Colonic mucosa (tissue), 4 donors: ENCODE measurements around the gene SLC1A3. TPM values are rescaled to one million over a fixed set of nuclear protein-coding genes. Genes with fewer than 3 reads are reported as not detected.

Experiments
- DNase-seq: peaks from one replicate; pipeline ENCODE4 v3.0.0-alpha.2; 2020
- H3K27ac ChIP-seq: fragments of 200-600 bp; one replicate; pipeline ENCODE4 v1.8.0; 2021
- H3K27me3 ChIP-seq: fragments of 200-600 bp; one replicate; pipeline ENCODE4 v1.8.0; 2021
- H3K36me3 ChIP-seq: fragments of 200-600 bp; one replicate; pipeline ENCODE4 v1.8.0; 2021
- H3K4me1 ChIP-seq: fragments of 200-600 bp; one replicate; pipeline ENCODE4 v1.8.0; 2021; ENCODE audit warnings: mild to moderate bottlenecking
- H3K4me3 ChIP-seq: fragments of 200-600 bp; one replicate; pipeline ENCODE4 v1.8.0; 2021
- H3K9ac ChIP-seq, 2 donors: one replicate each; pipeline ENCODE4 v1.7.0; 2013; ENCODE audit warnings: control low read depth in 2 of 2, low read depth in 2 of 2, low read length in 2 of 2
- H3K9me3 ChIP-seq: fragments of 200-600 bp; one replicate; pipeline ENCODE4 v1.8.0; 2021
- intact Hi-C: fragments of 100-400 bp; cut with DNase I; formaldehyde crosslinking; loops from one replicate; pipeline ENCODE4 v1.14.1; 2022
- total RNA-seq, 2 donors: library from RNA; stranded (reverse); fragmentation: NEBNext Ultra II Directional in 1 of 2; extraction: Animal tissue kit (Norgen Biotek cat#: 25700) in 1 of 2; gene quantifications; one replicate each; pipeline ENCODE4 v1.2.1, GENCODE V29; 2021
- TF ChIP-seq, protein P1 (sequence below): fragments of 200-600 bp; IDR thresholded peaks from one replicate; pipeline ENCODE4 v1.8.0; 2022; ENCODE audit warnings: antibody characterized with exemption, mild to moderate bottlenecking
- donor health status: healthy.
- donor health status: DM: no; HTN: no; CAD: no.
- donor health status: DM: no; HTN: no; CAD: no.

The SLC1A3 gene
- total RNA-seq, 2 donors from 2014 or later: 0.50 to 1.9 TPM

DNA sequence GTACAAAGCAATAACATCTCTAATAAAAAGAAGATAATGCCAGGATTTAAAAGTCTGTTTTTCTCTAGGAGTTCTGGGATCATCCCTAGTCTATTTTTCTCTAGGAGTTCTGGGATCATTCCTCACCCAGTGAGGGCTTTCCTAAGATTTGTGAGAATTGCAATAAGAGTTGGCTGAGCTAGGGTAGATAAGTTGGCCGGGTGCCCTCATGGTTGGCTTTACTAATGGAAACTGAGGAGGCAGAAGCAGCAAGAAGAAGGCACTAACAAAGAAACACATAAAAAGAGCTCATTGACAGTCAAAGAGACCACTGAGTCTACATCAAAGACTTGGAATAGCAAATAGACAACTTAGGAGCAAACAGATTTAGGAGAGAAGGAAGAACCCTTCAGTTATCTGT, 4.2 kb downstream of the SLC1A3 start:
- Histone ChIP-seq H3K9ac (no peak overlapping the region), H3K4me1 (no peaks in the 10 kb centered on the region), H3K9me3 (no peaks in the 10 kb centered on the region), H3K4me3 (no peak overlapping the region), H3K36me3 (no peaks in the 10 kb centered on the region), H3K27me3 (no peaks in the 10 kb centered on the region), H3K27ac (no peak overlapping the region)
- TF ChIP-seq, protein P1, sequence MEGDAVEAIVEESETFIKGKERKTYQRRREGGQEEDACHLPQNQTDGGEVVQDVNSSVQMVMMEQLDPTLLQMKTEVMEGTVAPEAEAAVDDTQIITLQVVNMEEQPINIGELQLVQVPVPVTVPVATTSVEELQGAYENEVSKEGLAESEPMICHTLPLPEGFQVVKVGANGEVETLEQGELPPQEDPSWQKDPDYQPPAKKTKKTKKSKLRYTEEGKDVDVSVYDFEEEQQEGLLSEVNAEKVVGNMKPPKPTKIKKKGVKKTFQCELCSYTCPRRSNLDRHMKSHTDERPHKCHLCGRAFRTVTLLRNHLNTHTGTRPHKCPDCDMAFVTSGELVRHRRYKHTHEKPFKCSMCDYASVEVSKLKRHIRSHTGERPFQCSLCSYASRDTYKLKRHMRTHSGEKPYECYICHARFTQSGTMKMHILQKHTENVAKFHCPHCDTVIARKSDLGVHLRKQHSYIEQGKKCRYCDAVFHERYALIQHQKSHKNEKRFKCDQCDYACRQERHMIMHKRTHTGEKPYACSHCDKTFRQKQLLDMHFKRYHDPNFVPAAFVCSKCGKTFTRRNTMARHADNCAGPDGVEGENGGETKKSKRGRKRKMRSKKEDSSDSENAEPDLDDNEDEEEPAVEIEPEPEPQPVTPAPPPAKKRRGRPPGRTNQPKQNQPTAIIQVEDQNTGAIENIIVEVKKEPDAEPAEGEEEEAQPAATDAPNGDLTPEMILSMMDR: no peak
- no peak for DNase-seq
- intact Hi-C loops: no loop called here

DNA sequence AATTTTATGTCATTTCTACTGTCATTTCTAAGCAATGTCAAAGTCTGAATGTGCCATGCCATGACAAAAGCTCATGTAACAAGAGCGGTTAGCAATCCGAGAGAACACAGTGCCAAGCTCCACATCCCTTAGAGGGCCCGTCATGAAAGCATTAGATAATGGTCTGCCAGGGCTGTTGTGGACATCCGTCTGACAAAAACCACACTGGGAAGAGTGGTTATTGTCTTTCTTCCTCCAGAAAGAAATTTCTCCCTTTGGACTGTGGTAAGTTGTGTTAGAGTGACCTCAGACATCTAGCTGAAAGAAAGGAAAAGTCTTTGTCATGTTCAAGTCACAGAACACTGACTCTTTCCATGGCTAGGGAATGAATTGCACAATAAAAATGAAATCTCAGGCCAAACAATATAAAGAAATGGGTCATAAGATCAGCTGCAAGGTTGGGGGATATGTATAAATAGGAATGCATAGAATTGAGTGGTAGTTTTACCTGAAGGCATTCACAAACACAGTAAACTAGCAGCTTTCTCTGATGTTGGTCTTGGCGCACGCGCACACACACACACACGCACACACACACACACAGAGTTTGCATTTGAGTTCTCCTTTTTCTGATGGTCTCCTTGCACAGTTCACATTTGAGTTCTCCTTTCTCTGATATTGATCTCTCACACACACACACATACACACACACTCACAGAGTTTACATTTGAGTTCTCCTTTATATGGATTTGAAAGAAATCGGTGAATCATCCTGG, 5.3 kb downstream of the SLC1A3 start:
- no peaks in the 10 kb centered on the region for H3K36me3 ChIP-seq
- H3K9me3 ChIP-seq: no peaks in the 10 kb centered on the region
- H3K9ac ChIP-seq: no peak overlapping the region
- no peaks in the 10 kb centered on the region for H3K27me3 ChIP-seq
- TF ChIP-seq, protein P1: no peak
- intact Hi-C loops: no loop called here
- H3K4me3 ChIP-seq: no peak overlapping the region
- no peak overlapping the region for H3K27ac ChIP-seq
- no peak for DNase-seq
- H3K4me1 ChIP-seq: no peaks in the 10 kb centered on the region

DNA sequence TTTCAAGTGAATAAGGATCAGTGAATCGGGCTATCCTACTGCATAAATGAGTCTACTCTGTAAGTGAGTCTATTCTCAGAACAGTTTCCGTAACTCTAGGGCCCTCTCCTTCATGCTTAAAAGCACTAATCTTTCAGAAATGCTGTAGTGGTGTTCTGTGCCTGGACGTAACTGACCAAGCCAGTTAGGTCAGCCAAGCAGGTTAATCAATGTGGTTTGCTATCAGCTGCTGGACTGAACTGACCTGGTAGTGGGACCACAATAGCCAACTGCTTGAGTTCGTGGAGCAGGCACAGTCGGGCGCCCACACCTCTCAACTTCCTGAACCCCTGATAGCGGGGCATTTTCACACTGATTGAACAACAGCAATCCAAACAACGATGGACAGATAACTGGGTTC, 6.8 kb downstream of the SLC1A3 start:
- Histone ChIP-seq H3K9ac (no peak overlapping the region), H3K4me1 (no peaks in the 10 kb centered on the region), H3K9me3 (no peaks in the 10 kb centered on the region), H3K4me3 (no peak overlapping the region), H3K36me3 (no peaks in the 10 kb centered on the region), H3K27me3 (no peaks in the 10 kb centered on the region), H3K27ac (no peak overlapping the region)
- intact Hi-C loops: no loop called here
- TF ChIP-seq, protein P1: no peak
- no peak for DNase-seq

DNA sequence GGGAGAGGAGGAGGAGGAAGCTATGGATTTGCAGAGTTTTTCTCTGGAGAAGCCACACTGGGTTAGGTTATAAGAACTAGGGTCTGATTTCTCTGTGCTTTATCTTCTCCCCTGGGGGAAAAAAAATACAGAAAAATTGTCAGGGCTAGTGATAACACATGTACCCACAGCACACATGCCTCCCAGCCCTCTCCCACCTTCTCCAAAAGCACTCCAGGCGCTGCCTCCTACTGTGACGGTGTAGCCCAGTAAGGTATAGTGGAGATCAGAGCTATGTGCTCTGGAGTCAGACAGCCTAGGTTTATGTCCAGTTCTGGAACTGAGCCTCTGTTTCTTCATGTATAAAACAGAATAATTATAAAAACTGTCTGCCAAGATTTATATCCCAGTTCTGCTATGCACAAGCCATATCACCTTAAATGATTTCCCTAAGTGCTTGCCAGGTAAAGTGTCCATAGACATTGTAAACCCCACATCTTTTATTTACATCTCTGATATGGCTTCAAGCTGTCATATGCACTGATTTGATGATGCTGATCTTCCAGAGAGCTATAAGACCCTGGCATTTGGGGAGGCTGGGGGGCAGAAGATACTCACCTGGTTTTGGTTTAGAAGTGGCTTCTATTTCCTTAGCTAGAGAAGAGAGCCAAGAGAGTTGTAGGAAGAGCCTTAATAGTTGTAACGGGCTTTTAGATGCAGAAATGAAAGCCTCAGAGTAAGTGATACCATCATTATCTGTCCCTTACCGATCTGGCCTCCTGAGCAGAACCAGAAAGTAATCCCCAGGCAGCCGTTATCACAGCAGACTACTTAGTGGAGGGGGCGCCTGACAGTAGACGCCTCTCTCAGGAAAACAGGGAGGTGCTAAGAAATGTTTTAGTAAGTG, 7.6 kb downstream of the SLC1A3 start:
- H3K4me1 ChIP-seq: no peaks in the 10 kb centered on the region
- no peak for DNase-seq
- intact Hi-C loops: no loop called here
- no peak overlapping the region for H3K27ac ChIP-seq
- H3K4me3 ChIP-seq: no peak overlapping the region
- H3K36me3 ChIP-seq: no peaks in the 10 kb centered on the region
- H3K9ac ChIP-seq: no peak overlapping the region
- no peaks in the 10 kb centered on the region for H3K9me3 ChIP-seq
- TF ChIP-seq, protein P1: no peak
- H3K27me3 ChIP-seq: no peaks in the 10 kb centered on the region

DNA sequence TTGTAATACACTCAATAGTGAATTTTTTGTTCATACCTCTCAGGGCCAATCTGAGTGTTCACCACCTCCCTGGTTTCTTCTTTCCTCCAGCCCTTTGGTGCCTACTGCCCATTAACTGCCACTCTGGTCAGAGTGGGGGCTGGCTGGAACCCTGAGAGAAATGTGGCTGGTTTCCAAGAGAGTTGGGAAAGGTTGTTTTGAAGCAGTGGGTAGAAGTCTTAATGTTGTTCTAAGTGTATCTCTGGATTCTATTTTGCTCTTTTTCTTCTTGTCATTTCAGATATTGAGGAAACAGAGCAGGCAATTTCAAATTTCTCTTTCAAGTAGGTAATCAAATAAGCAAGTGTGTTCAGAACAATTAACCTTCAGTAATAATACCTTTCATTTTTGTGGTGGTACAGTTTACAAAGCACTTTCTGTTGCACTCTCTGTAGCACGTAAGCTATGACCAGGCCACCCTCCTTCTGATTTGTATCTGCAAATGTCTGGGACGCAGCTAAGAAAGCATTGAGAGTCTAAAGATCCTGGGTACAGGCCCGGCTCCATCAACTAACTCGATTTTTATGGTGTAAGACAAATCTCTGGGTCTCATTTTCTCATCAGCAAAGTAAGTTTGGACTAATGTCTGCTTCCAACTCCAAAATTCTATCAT, 8.4 kb downstream of the SLC1A3 start:
- H3K27me3 ChIP-seq: no peaks in the 10 kb centered on the region
- no peaks in the 10 kb centered on the region for H3K36me3 ChIP-seq
- TF ChIP-seq, protein P1: no peak
- no peaks in the 10 kb centered on the region for H3K9me3 ChIP-seq
- no peak overlapping the region for H3K4me3 ChIP-seq
- intact Hi-C loops: no loop called here
- H3K27ac ChIP-seq: no peak overlapping the region
- no peaks in the 10 kb centered on the region for H3K4me1 ChIP-seq
- no peak overlapping the region for H3K9ac ChIP-seq
- DNase-seq: no peak
